H9 (cell line): ENCODE data around the gene CHADL. TPM values are rescaled to one million over a fixed set of nuclear protein-coding genes. Genes with fewer than 3 reads are reported as not detected.

Experiments used
- DNase-seq: peaks from one replicate; pipeline ENCODE4 v3.0.0-alpha.2; 2017
- H2AFZ ChIP-seq: one replicate; pipeline ENCODE4 v1.6.1; 2013; ENCODE audit warnings: mild to moderate bottlenecking, low read length, control low read depth, moderate library complexity
- H2AK5ac ChIP-seq: 2 replicates; pipeline ENCODE4 v1.6.1; 2013; ENCODE audit warnings: low read length, control low read depth, mixed read lengths; ENCODE audit not compliant: insufficient read length
- H2BK120ac ChIP-seq: one replicate; pipeline ENCODE4 v1.6.1; 2013; ENCODE audit warnings: low read depth, mild to moderate bottlenecking, low read length, control low read depth, inconsistent platforms; ENCODE audit not compliant: poor library complexity, severe bottlenecking
- H2BK12ac ChIP-seq: 2 replicates; pipeline ENCODE4 v1.6.1; 2013; ENCODE audit warnings: low read length, control low read depth, mixed read lengths, low read depth; ENCODE audit not compliant: insufficient read length
- H2BK15ac ChIP-seq: 2 replicates; pipeline ENCODE4 v1.6.1; 2013; ENCODE audit warnings: low read depth, low read length, control low read depth
- H2BK20ac ChIP-seq: one replicate; pipeline ENCODE4 v1.6.1; 2013; ENCODE audit warnings: low read depth, mild to moderate bottlenecking, low read length, control low read depth, inconsistent platforms; ENCODE audit not compliant: poor library complexity, severe bottlenecking
- H2BK5ac ChIP-seq: 2 replicates; pipeline ENCODE4 v1.6.1; 2013; ENCODE audit warnings: low read length, control low read depth, mixed read lengths; ENCODE audit not compliant: insufficient read length
- H3K14ac ChIP-seq: 2 replicates; pipeline ENCODE4 v1.6.1; 2013; ENCODE audit warnings: low read length, control low read depth; ENCODE audit not compliant: insufficient read depth
- H3K18ac ChIP-seq: 2 replicates; pipeline ENCODE4 v1.6.1; 2013; ENCODE audit warnings: low read depth, mild to moderate bottlenecking, mixed read lengths, low read length, control low read depth; ENCODE audit not compliant: insufficient read length
- H3K23ac ChIP-seq: 2 replicates; pipeline ENCODE4 v1.6.1; 2013; ENCODE audit warnings: low read length, control low read depth, mixed read lengths, low read depth; ENCODE audit not compliant: insufficient read length
- H3K23me2 ChIP-seq: 2 replicates; pipeline ENCODE4 v1.6.1; 2013; ENCODE audit warnings: low read depth, mild to moderate bottlenecking, mixed read lengths, low read length, control low read depth; ENCODE audit not compliant: insufficient read length, poor library complexity, severe bottlenecking
- H3K27ac ChIP-seq: 2 replicates; pipeline ENCODE4 v1.5.1; 2013; ENCODE audit warnings: low read length, control low read depth, mixed read lengths, low read depth; ENCODE audit not compliant: insufficient read length
- H3K27me3 ChIP-seq: 2 replicates; pipeline ENCODE4 v1.6.1; 2013; ENCODE audit warnings: low read length, control low read depth, inconsistent platforms; ENCODE audit not compliant: insufficient read depth
- H3K4ac ChIP-seq: 2 replicates; pipeline ENCODE4 v1.6.1; 2013; ENCODE audit warnings: low read depth, mild to moderate bottlenecking, control low read depth, inconsistent platforms, low read length, moderate library complexity
- H3K4me1 ChIP-seq: 2 replicates; pipeline ENCODE4 v1.6.1; 2013; ENCODE audit warnings: low read length, control low read depth, inconsistent platforms; ENCODE audit not compliant: insufficient read depth
- H3K4me2 ChIP-seq: 2 replicates; pipeline ENCODE4 v1.6.1; 2013; ENCODE audit warnings: low read length, control low read depth, mixed read lengths; ENCODE audit not compliant: insufficient read length, insufficient read depth
- H3K56ac ChIP-seq: 2 replicates; pipeline ENCODE4 v1.6.1; 2013; ENCODE audit warnings: low read depth, mild to moderate bottlenecking, mixed read lengths, low read length, control low read depth; ENCODE audit not compliant: insufficient read length
- H3K79me1 ChIP-seq: 2 replicates; pipeline ENCODE4 v1.6.1; 2013; ENCODE audit warnings: low read depth, mild to moderate bottlenecking, moderate library complexity, low read length, control low read depth, inconsistent platforms; ENCODE audit not compliant: insufficient read depth, poor library complexity, severe bottlenecking
- H3K79me2 ChIP-seq: 2 replicates; pipeline ENCODE4 v1.6.1; 2013; ENCODE audit warnings: low read length, control low read depth, inconsistent platforms; ENCODE audit not compliant: insufficient read depth
- H3K9ac ChIP-seq: 2 replicates; pipeline ENCODE4 v1.6.1; 2013; ENCODE audit warnings: low read length, control low read depth, mixed read lengths; ENCODE audit not compliant: insufficient read length; ENCODE audit errors: extremely low read depth
- H3K9me3 ChIP-seq: one replicate; pipeline ENCODE4 v1.6.1; 2013; ENCODE audit warnings: low read depth, low read length, inconsistent platforms; ENCODE audit not compliant: control insufficient read depth
- H3T11ph ChIP-seq: one replicate; pipeline ENCODE4 v1.6.1; 2013; ENCODE audit warnings: mild to moderate bottlenecking, low read length, control low read depth, inconsistent platforms
- H4K20me1 ChIP-seq: one replicate; pipeline ENCODE4 v1.6.1; 2013; ENCODE audit not compliant: control insufficient read depth, insufficient read length, insufficient read depth
- H4K5ac ChIP-seq: 2 replicates; pipeline ENCODE4 v1.6.1; 2013; ENCODE audit warnings: low read depth, mild to moderate bottlenecking, mixed read lengths, low read length, control low read depth; ENCODE audit not compliant: insufficient read length
- H4K8ac ChIP-seq: replicated peaks from 2 replicates; pipeline ENCODE4 v1.6.1; 2013; ENCODE audit warnings: low read length, control low read depth, mixed read lengths, low read depth; ENCODE audit not compliant: insufficient read length
- H4K91ac ChIP-seq: 2 replicates; pipeline ENCODE4 v1.6.1; 2013; ENCODE audit warnings: low read depth, mild to moderate bottlenecking, moderate library complexity, mixed read lengths, low read length, control low read depth; ENCODE audit not compliant: insufficient read length
- H3K27ac Mint-ChIP-seq, 3 experiments: 2 replicates in 2 of 3; 3 replicates in 1 of 3; pipeline ENCODE4 v1.8.0; 2020 to 2021; ENCODE audit warnings: mixed read lengths in 3 of 3, mild to moderate bottlenecking in 1 of 3, moderate library complexity in 1 of 3
- H3K27me3 Mint-ChIP-seq: 2 replicates; pipeline ENCODE4 v1.8.0; 2021; ENCODE audit warnings: low read depth, mild to moderate bottlenecking, moderate library complexity, mixed read lengths
- H3K36me3 Mint-ChIP-seq, 3 experiments: 2 replicates in 2 of 3; 3 replicates in 1 of 3; pipeline ENCODE4 v1.8.0; 2020 to 2021; ENCODE audit warnings: low read depth in 3 of 3, mixed read lengths in 3 of 3; ENCODE audit not compliant: insufficient read depth in 1 of 3
- H3K4me1 Mint-ChIP-seq, 2 experiments: 2 replicates each; pipeline ENCODE4 v1.8.0; 2020; ENCODE audit warnings: mixed read lengths in 2 of 2
- H3K4me3 Mint-ChIP-seq, 2 experiments: 2 replicates in 1 of 2; 3 replicates in 1 of 2; pipeline ENCODE4 v1.8.0; 2020 to 2021; ENCODE audit warnings: mild to moderate bottlenecking in 2 of 2, mixed read lengths in 2 of 2, moderate library complexity in 1 of 2
- H3K9me3 Mint-ChIP-seq, 2 experiments: 2 replicates in 1 of 2; 3 replicates in 1 of 2; pipeline ENCODE4 v1.8.0; 2020; ENCODE audit warnings: mild to moderate bottlenecking in 2 of 2, mixed read lengths in 2 of 2, moderate library complexity in 1 of 2
- CTCF ChIP-seq: fragments of 200-600 bp; sonication (generic); conservative IDR thresholded peaks from 3 replicates; pipeline ENCODE4 v1.8.0; 2021; ENCODE audit warnings: antibody characterized with exemption, mild to moderate bottlenecking
- WGBS: extraction: QIAGEN DNeasy Blood & Tissue Kit; methylation state at CpG from one replicate; pipeline ENCODE4 v1.1.7; 2013; ENCODE audit warnings: missing lambda C conversion rate, low lambda C conversion rate, mixed read lengths; ENCODE audit not compliant: insufficient read length; ENCODE audit errors: extremely low coverage; 5-methylcytosine and 5-hydroxymethylcytosine counted together
- total RNA-seq: library from RNA; stranded (reverse); gene quantifications from 2 replicates; pipeline ENCODE4 v1.2.1, GENCODE V29; 2021

Gene CHADL
- total RNA-seq, 1 experiment from 2014 or later = 1.6 TPM

- Histone ChIP-seq H3K56ac (no peak overlapping the region), H3T11ph (no peak overlapping the region), H3K79me1 (peaks cover 16% of the 10 kb centered on the region), H3K27me3 (no peaks in the 10 kb centered on the region), H4K8ac (no peak overlapping the region), H3K4ac (no peak overlapping the region), H2BK12ac (no peak overlapping the region), H3K9ac (no peak overlapping the region), H3K18ac (no peak overlapping the region), H3K4me1 (peaks cover 6% of the 10 kb centered on the region; the same call in 1 of the 2 replicates), H3K27ac (no peak overlapping the region), H4K5ac (no peak overlapping the region), H3K4me2 (peak overlapping the region; percentile 67), H3K14ac (no peak overlapping the region), H2BK5ac (no peak overlapping the region), H2AFZ (no peak overlapping the region), H4K20me1 (no peaks in the 10 kb centered on the region), H3K79me2 (peaks cover 17% of the 10 kb centered on the region; the same call in 1 of the 2 replicates), H2BK120ac (no peak overlapping the region), H3K23ac (no peak overlapping the region), H2AK5ac (no peak overlapping the region), H2BK15ac (no peak overlapping the region), H2BK20ac (no peak overlapping the region), H3K23me2 (peaks cover 13% of the 10 kb centered on the region), H3K9me3 (no peaks in the 10 kb centered on the region), H4K91ac (no peak overlapping the region)
- Mint-ChIP-seq H3K4me1 (peaks cover 23 to 29% of the 10 kb centered on the region in 2 experiments), H3K27me3 (no peaks in the 10 kb centered on the region), H3K9me3 (no peaks in the 10 kb centered on the region), H3K4me3 (peak overlapping the region; percentile 90 to 95), H3K27ac (no peak overlapping the region), H3K36me3 (peaks cover 27 to 45% (median 42%) of the 10 kb centered on the region in 3 experiments)
- no CpG with 5 or more reads among the region's 10 CpGs for WGBS
- no peak for DNase-seq
- no peak for TF ChIP-seq CTCF
Observed at GRCh38 chr22:41284465-41284864, 43.7 kb upstream of the CHADL start.
